Sigmoid colon (tissue), 7 donors: ENCODE results near the gene FRAS1. TPM values are rescaled to one million over a fixed set of nuclear protein-coding genes. Genes with fewer than 3 reads are reported as not detected.

Source experiments
- DNase-seq: peaks from one replicate; pipeline ENCODE4 v3.0.0-alpha.2; 2019
- H3K27ac ChIP-seq, 4 donors: fragments of 200-600 bp; sonication (generic); one replicate each; pipeline ENCODE4 v1.5.1; 2016 to 2019; ENCODE audit warnings: mild to moderate bottlenecking in 1 of 4
- H3K27me3 ChIP-seq, 3 donors: fragments of 200-600 bp; sonication (generic); one replicate each; pipeline ENCODE4 v1.5.1; 2019; ENCODE audit warnings: mild to moderate bottlenecking in 1 of 3
- H3K36me3 ChIP-seq, 4 donors: fragments of 200-600 bp; sonication (generic); one replicate each; pipeline ENCODE4 v1.5.1; 2016 to 2019
- H3K4me1 ChIP-seq, 4 donors: fragments of 200-600 bp; sonication (generic); one replicate each; pipeline ENCODE4 v1.5.1; 2017 to 2019
- H3K4me3 ChIP-seq, 4 donors: fragments of 200-600 bp; sonication (generic); one replicate each; pipeline ENCODE4 v1.5.1; 2017 to 2019; ENCODE audit warnings: mild to moderate bottlenecking in 2 of 4, moderate library complexity in 1 of 4
- H3K9me3 ChIP-seq, 4 donors: fragments of 200-600 bp in 3 of 4; sonication (generic) in 3 of 4; one replicate each; pipeline versions ENCODE4 v1.5.1 to v1.6.1; 2013 to 2019
- EP300 ChIP-seq, 4 donors: sonication (generic); formaldehyde crosslinking; IDR thresholded peaks; one replicate each; pipeline ENCODE4 v1.6.1; 2017; ENCODE audit warnings: antibody characterized with exemption in 4 of 4
- POLR2A ChIP-seq, 2 donors: fragments of 450-650 bp; IDR thresholded peaks; one replicate each; pipeline ENCODE4 v1.6.1; 2016; ENCODE audit warnings: antibody characterized with exemption in 2 of 2, mild to moderate bottlenecking in 2 of 2, moderate library complexity in 2 of 2
- POLR2AphosphoS5 ChIP-seq, 4 donors: sonication (generic); formaldehyde crosslinking; IDR thresholded peaks; one replicate each; pipeline ENCODE4 v1.6.1; 2017; ENCODE audit warnings: antibody characterized with exemption in 4 of 4
- WGBS, 2 donors: extraction: QIAGEN DNeasy Blood & Tissue Kit; methylation state at CpG; one replicate each; pipeline ENCODE4 v1.1.7; 2013; 5-methylcytosine and 5-hydroxymethylcytosine counted together
- intact Hi-C: fragments of 100-400 bp; cut with DNase I; formaldehyde crosslinking; loops from one replicate; pipeline ENCODE4 v1.15.1; 2023
- polyA plus RNA-seq, 3 donors: library from polyadenylated mRNA; stranded (reverse); fragments of 200-250 nt; gene quantifications; one replicate each; pipeline ENCODE4 v1.2.3, GENCODE V29; 2013
- total RNA-seq, 4 donors: library from RNA; depleted of rRNA; stranded (reverse); fragments of >200 nt; gene quantifications; one replicate each; pipeline ENCODE4 v1.1.0, GENCODE V29; 2016
- TF ChIP-seq, protein P1 (sequence below), 4 experiments: fragments of 450-650 bp in 3 of 4; fragments of 200-600 bp in 1 of 4; IDR thresholded peaks; one replicate each; pipeline ENCODE4 v1.5.1; 2016 to 2019; ENCODE audit warnings: antibody characterized with exemption in 4 of 4, mild to moderate bottlenecking in 3 of 4, moderate library complexity in 2 of 4
- donor health status: healthy with polysubstance abuse.
- donor health status: Bipolar disorder and iron deficiency.
- donor health status: healthy.

FRAS1 gene
- total and polyA plus RNA-seq, 7 donors = under 0.01 to 22.4 (median 7.4) TPM; not detected in 1

DNA sequence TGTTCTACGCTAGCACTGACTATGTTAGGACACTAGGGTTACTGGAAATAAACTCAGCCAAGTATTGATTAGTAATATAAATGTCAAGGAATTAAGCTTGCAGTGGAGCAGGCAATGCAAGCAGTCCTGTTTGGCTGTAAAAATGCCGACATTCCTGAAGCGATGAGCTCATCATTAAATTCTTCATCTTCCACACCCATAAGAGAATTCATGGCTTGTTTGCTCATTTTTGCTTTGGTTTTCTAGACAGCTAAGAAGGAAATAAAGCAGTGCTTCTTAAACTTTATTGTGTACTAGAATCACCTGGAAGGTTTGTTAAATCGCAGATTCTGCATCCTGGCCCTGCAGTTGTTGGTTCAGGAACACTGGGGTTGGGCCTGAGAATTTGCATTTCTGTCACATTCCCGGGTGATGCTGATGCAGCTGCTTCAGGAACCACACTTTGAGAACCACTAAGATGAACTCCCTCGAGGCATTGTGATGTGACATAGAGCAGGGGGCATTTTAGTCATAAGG is 512.2 kb downstream of the FRAS1 start:
- Histone ChIP-seq H3K4me3 (no peak overlapping the region), H3K4me1 (peaks cover 0 to 36% (median 23%) of the 10 kb centered on the region in 4 donors), H3K27ac (peak overlapping the region in 3 of 4 donors; percentile 63 to 79 (median 64)), H3K9me3 (no peaks in the 10 kb centered on the region), H3K27me3 (no peaks in the 10 kb centered on the region), H3K36me3 (no peaks in the 10 kb centered on the region)
- intact Hi-C loops = no loop called here
- no peak for TF ChIP-seq POLR2A (IDR thresholded peaks at IDR 0.05)
- TF ChIP-seq EP300 (IDR thresholded peaks at IDR 0.05) = no peak
- TF ChIP-seq POLR2AphosphoS5 (IDR thresholded peaks at IDR 0.05) = no peak
- TF ChIP-seq, protein P1, sequence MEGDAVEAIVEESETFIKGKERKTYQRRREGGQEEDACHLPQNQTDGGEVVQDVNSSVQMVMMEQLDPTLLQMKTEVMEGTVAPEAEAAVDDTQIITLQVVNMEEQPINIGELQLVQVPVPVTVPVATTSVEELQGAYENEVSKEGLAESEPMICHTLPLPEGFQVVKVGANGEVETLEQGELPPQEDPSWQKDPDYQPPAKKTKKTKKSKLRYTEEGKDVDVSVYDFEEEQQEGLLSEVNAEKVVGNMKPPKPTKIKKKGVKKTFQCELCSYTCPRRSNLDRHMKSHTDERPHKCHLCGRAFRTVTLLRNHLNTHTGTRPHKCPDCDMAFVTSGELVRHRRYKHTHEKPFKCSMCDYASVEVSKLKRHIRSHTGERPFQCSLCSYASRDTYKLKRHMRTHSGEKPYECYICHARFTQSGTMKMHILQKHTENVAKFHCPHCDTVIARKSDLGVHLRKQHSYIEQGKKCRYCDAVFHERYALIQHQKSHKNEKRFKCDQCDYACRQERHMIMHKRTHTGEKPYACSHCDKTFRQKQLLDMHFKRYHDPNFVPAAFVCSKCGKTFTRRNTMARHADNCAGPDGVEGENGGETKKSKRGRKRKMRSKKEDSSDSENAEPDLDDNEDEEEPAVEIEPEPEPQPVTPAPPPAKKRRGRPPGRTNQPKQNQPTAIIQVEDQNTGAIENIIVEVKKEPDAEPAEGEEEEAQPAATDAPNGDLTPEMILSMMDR (IDR thresholded peaks at IDR 0.05) = no peak
- WGBS, 2 donors = 65 to 68% methylated on average over 6 of the region's 6 CpGs
- DNase-seq = no peak

DNA sequence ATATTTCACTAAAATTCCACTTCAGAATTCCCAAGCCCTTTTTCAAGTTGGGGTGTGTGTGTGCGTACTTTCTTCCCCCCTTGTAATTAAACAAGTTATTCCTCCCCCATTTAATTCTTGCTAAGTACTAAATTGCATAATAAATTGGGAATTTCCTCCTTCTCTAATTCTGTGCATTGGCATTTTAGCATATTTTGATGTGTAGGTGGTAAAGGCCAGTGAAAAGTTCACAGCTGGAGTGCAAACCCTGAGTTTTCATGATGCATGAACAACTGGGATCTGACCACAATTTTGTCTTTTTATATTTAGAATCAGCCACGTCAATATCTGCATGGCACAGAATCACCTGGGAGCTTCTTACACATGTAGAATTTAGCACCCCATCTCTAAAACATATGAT is 513.0 kb downstream of the FRAS1 start:
- peaks cover 0 to 36% (median 21%) of the 10 kb centered on the region in 4 donors for H3K4me1 ChIP-seq
- TF ChIP-seq EP300 (IDR thresholded peaks at IDR 0.05) = no peak
- WGBS, 2 donors = 83 to 89% methylated on average over 2 of the region's 2 CpGs
- no peak for DNase-seq
- H3K36me3 ChIP-seq = no peaks in the 10 kb centered on the region
- no peak overlapping the region for H3K4me3 ChIP-seq
- intact Hi-C loops = no loop called here
- H3K9me3 ChIP-seq = no peaks in the 10 kb centered on the region
- H3K27ac ChIP-seq = peak overlapping the region in 1 of 4 donors; percentile 79
- H3K27me3 ChIP-seq = no peaks in the 10 kb centered on the region

DNA sequence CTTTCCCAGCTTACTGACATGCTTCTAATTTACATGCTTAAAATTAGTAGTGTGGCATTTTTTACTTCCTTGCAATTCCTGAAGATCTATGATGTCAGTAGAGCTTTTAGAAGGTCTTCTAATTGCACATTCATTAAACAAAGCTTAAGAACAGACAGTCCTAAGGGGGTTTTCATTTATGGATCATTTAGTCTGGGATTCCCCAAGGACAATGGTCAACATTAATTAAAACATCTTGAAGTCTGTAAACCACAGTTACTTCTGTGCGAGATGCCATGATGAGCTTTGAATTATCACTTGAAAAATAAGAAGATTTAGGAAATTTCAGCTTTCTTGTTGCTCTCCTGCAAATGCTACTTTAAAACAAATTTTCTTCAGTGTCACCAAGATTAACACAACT is 514.7 kb downstream of the FRAS1 start:
- DNase-seq = no peak
- WGBS, 2 donors = 85 to 95% methylated on average over 1 of the region's 1 CpG
- intact Hi-C loops = no loop called here

DNA sequence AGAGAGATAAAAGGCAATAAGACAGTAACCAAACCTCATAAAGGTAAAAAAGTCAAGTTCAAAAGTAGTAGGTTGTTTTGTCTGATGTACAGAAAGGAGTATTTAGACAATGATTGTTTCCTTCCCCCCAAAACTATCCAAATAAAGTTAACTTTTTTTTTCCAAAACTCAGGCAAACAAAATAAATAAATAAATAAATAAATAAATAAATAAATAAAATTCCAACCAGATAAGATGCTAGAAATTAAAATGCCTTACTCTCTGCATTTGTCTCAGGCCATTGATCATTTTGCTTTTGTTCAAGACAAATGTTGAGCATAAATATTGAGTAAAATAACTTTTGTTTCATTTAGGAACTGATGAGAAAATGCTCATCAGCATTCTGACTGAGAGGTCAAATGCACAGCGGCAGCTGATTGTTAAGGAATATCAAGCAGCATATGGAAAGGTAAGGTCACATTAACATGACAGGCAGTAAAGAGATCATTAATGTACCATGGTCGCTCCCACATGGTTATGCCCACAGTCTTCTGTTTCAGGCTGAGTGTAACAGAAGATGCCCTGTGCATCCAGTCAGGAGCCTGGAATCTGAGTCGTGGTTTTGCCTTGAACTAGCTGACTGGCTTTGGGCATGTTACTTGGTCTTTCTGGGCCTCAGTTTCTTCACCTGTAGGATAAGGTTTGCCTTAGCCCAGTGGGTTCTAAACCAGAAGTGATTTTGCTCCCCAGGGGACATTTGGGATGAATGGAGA is 521.7 kb downstream of the FRAS1 start:
- Histone ChIP-seq H3K4me1 (no peaks in the 10 kb centered on the region), H3K27ac (no peak overlapping the region), H3K4me3 (no peak overlapping the region), H3K9me3 (no peaks in the 10 kb centered on the region), H3K27me3 (no peaks in the 10 kb centered on the region), H3K36me3 (peaks cover 0 to 29% (median 0%) of the 10 kb centered on the region in 4 donors)
- TF ChIP-seq, protein P1 (IDR thresholded peaks at IDR 0.05) = no peak
- TF ChIP-seq POLR2AphosphoS5 (IDR thresholded peaks at IDR 0.05) = no peak
- TF ChIP-seq EP300 (IDR thresholded peaks at IDR 0.05) = no peak
- no peak for TF ChIP-seq POLR2A (IDR thresholded peaks at IDR 0.05)
- intact Hi-C loops = no loop called here
- WGBS, 2 donors = 96% methylated on average over 3 of the region's 3 CpGs
- no peak for DNase-seq

More for the DNA sequence above, 514.7 kb downstream of the FRAS1 start:
- H3K27me3 ChIP-seq = no peaks in the 10 kb centered on the region
- H3K9me3 ChIP-seq = no peaks in the 10 kb centered on the region
- H3K36me3 ChIP-seq = no peaks in the 10 kb centered on the region
- no peak overlapping the region for H3K4me3 ChIP-seq
- no peak overlapping the region for H3K27ac ChIP-seq
- peaks cover 0 to 26% (median 18%) of the 10 kb centered on the region in 4 donors for H3K4me1 ChIP-seq
- TF ChIP-seq EP300 (IDR thresholded peaks at IDR 0.05) (no peak), POLR2AphosphoS5 (IDR thresholded peaks at IDR 0.05) (no peak), POLR2A (IDR thresholded peaks at IDR 0.05) (no peak)
- TF ChIP-seq, protein P1 (IDR thresholded peaks at IDR 0.05) = no peak

DNA sequence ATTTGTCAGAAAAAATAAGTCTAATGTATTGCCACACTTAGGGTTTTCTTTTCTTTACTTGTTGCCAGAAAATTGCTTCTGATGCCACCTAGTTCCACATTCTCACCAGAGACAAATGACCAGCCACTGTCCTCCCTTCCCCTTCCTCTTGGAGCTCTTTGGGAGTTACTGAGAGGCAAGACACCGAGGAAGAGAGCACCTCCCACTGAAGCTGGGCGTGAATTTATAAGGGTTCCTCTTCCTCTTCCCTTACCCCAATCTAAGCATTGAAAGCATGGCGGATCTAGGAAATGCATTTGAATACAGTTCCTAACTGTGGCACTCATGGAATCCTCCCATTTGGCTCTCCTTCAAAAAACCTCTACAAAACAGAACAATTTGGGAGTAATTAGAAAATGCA is 524.5 kb downstream of the FRAS1 start:
- Histone ChIP-seq H3K27ac (no peak overlapping the region), H3K36me3 (peaks cover 0 to 39% (median 0%) of the 10 kb centered on the region in 4 donors), H3K9me3 (no peaks in the 10 kb centered on the region), H3K4me3 (no peak overlapping the region), H3K4me1 (no peaks in the 10 kb centered on the region), H3K27me3 (no peaks in the 10 kb centered on the region)
- no peak for DNase-seq
- TF ChIP-seq EP300 (IDR thresholded peaks at IDR 0.05) (no peak), POLR2AphosphoS5 (IDR thresholded peaks at IDR 0.05) (no peak), POLR2A (IDR thresholded peaks at IDR 0.05) (no peak)
- TF ChIP-seq, protein P1 (IDR thresholded peaks at IDR 0.05) = no peak
- WGBS, 2 donors = 83 to 93% methylated on average over 3 of the region's 3 CpGs
- intact Hi-C loops = no loop called here
